HG03575 (cell line): Measurements from ENCODE around the gene ATP9A.
"Not testable (repeated sequence)": the region's sequence is repeated elsewhere in the genome, so short reads cannot be mapped to it uniquely, and the experiment has no call there.

Source experiments
- ATAC-seq: cut with Tn5 transposase; IDR thresholded peaks from one replicate; pipeline ENCODE4 v1.9.1; 2021; ENCODE audit not compliant: unreplicated experiment, insufficient number of reproducible peaks, low FRiP score; ENCODE audit errors: extremely low read depth

ATP9A gene

DNA sequence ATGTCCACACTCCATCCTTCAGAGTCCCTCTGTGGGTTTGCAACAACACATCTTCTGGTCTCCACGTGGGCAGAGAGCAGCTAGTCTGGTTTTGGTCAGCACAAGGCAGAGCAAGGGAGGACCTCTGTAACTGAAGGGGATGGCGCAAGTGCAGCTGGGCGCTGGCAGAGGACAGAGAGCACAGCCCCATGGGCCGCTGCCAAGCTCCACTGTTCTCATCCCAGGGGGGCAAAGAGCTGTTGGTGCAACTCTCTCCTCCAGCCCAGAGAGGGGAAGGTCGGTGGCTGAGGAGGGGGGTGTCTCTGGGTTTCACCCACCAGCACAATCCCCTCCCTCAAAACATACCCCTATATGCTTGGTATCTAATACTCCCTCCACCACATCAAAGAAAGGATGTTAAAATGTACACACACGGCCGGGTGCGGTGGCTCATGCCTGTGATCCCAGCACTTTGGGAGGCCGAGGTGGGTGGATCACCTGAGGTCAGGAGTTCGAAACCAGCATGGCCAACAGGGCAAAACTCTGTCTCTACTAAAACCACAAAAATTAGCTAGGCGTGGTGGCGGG lies 9.1 kb downstream of the ATP9A start:
- no peak for ATAC-seq

DNA sequence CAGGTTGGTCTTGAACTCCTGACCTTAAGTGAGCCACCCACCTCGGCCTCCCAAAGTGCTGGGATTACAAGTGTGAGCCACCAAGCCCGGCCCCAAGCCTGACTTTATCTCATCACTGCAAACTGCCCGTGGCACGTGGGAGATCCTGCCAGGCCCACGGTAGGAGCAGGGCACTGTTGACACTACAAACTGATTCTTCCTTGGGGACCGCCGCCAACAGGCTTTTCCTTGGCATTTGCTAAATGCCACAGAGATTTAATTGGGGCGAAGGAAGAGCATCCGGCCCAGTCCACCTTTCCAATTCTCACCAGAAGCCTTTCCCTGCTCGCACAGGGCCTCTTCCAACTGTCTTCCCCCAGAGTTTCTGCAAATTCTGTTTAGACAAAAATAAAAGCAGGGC lies 11.0 kb downstream of the ATP9A start:
- ATAC-seq: no peak

DNA sequence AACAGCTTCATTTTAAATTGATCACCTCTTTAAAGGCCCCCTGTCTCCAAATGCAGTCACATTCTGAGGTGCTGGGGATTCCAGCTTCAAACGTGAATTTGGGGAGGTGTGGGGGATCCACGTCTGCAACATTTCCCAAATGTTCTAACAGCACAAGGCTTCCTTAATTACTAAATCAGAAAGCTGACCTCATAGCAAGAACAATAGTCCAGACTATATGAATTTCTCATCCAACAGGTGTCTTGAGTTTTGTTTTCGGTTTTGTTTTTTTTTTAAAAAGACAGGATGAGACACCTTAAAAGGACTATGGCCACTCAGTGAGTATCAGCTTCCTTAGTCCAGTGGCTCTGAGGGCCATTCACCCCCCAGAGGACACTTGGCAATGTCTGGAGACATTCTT lies 11.5 kb downstream of the ATP9A start:
- no peak for ATAC-seq

DNA sequence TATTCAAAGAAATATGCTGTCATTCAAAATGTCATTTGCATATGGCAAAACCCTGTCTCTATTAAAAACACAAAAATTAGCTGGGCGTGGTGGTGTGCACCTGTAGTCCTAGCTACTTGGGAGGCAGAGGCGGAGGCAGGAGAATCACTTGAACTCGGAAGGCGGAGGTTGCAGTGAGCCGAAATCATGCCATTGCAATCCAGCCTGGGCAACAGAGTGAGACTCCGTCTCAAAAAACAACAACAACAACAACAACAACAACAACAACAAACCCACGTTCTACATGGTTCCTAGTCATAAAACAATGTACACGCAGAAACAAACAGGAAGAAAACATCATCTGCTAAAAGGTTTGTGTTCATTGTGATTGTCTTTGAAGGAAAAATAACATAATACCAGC lies 15.0 kb downstream of the ATP9A start:
- not testable (repeated sequence) for ATAC-seq

DNA sequence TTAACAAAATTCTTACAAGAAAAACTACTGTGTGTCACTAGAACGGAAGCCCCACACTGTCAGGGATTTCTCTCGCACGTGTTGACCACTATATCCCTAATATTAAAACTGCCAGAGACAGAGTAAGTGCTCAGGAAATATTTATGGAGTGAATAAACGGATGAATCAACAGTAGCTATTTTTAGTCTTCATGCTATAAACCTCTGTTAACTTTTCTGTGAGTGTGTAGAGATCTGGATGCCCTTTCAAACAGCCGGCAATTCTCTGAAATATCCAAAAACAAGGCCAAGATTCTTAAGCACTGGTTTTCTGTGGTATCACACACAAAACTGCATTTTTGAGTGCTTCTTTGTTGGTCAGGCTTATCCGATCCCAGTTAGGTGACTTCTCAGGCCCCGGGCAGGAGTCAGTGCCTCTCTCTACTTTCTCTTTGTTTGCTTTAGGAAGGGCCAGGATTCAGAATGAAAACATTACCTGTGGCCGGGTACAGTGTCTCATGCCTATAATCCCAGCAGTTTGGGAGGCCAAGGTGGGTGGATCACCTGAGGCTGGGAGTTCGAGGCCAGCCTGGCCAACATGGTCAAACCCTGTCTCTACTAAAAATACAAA lies 15.7 kb downstream of the ATP9A start:
- no peak for ATAC-seq

DNA sequence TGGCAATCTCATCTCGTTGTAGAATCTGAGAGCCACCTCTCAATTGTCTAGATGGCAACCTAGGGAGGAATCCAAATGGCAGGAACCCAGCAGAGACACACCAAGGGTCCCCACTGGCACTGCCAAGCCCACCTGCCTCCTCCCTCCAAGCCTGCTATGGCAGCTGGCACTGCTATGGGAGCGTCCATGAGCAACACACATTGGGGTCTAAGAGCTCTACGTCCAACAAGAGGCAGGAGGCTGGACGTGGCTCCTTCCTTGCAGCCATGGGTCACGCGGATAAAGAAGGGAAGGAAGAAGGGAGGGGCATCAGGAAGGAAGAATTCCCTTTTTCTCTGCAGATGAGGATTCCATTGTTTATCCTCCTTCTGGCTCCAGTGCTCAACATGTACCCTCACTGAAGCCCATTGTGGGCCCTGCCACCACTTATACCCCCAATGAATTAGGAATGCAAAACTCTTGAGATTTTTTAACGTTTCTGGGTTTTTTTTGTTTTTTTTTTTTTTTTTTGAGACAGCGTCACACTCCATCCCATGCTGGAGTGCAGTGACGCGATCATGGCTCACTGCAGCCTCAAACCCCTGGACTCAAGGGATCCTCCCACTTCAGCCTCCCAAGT lies 17.3 kb downstream of the ATP9A start:
- no peak for ATAC-seq

DNA sequence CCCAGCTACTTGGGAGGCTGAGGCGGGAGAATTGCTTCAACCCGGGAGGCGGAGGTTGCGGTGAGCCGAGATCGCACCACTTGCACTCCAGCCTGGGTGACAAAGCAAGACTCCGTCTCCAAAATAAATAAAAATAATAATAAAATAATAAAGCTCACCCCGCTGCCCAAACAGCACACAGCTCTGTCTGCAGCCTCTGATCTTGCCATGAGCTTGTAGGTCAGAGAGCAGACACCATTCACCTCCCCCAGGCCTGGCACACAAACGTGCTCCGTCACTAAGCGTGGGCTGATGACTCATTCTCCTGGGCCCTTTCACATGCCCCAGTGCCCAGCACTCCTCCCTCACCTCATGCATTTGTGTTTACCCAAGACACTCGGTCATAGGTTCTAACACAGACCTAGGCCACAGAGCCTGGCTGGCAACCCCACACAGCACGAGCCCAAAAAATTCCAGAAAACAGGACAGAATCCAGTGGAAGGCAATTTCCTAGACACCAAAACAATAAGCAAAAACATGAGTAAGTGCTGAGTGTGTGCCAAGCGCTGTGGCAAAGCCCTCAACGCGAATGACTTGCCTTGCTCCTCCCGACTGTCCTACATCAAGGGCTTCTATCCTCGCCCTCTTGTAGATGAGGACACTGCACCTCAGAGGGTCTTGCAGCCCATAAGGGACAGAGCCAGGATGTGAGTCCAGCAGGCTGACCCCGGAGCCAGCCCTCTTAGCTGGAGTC lies 18.0 kb downstream of the ATP9A start:
- ATAC-seq: no peak

DNA sequence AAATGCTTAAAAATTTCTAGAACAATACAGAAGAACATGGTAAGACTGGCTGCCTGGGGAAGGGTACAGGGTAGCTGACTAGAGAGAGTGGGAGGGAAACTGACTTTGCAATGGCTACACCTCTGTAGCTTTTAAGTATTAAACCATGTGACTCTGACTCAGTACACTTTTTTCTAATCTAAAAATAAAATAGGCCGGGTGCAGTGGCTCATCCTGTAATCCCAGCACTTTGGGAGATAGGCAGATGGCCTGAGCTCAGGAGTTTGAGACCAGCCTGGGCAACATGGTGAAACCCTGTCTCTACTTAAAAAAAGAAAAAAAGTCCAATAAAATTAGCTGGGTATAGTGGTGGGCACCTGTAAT lies 18.5 kb downstream of the ATP9A start:
- ATAC-seq: no peak

DNA sequence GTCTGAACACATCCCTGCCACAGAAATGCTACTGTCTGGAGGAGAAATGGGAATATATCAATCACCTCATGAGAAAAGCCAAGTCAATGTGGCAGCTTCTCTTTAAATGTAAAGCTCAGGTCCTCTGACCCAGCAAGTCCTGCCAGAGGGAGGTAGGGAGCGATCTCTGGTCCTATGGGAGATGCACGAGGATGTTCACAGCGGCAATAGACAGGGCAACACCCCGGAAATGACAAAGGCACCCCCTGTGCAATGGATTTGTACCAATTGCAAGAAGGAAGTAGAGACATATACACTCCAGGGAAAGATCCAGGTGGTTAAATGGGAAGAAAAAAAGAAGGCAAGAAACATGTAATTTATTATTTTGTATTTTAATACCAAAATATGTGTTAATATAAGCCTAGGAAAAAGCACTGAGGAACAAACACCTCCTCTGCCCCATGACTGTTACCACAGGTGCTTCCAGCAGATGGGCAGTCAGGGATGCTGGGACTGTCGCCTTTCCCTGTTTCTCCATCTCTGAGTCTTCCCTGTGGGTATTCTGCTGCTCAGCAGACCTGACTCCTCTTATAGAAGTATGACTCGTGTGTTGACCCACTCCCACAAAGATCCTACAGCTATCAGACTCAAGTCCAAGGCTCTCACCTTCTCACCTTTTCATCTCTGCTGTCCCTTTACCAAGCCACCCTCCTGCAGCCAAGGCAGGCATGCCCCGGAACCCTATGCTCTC lies 20.8 kb downstream of the ATP9A start:
- ATAC-seq: no peak

DNA sequence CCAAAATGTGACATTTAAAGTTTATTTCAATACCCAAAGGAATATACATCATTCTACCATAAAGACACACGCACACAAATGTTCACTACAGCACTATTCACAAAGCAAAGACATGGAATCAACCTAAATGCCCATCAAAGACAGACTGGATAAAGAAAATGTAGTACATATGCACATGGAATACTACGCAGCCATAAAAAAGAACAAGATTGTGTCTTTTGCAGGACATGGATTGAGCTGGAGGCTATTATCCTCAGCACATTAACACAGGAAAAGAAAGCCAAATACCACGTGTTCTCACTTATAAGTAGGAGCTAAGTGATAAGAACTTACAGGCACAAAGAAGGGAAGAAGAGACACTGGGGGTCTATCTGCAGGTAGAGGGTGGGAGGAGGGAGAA lies 22.4 kb downstream of the ATP9A start:
- no peak for ATAC-seq

DNA sequence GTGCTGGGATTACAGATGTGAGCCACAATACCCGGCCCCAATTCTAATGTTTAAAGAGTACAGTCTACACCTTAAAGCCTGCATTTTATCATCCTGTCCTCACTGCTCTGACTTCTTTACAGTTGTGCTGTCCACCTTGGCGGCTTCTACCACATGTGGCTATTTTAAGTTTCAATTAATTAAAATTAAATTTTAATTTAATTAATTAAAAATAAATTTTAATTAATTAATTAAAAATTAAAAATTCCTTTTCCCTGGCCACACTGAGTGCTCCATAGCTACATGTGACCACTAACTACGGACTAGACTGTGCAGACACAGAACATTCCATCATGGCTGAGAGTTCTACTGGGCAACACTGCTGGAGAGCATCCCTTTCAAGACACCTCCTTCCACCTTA lies 27.4 kb downstream of the ATP9A start:
- no peak for ATAC-seq

DNA sequence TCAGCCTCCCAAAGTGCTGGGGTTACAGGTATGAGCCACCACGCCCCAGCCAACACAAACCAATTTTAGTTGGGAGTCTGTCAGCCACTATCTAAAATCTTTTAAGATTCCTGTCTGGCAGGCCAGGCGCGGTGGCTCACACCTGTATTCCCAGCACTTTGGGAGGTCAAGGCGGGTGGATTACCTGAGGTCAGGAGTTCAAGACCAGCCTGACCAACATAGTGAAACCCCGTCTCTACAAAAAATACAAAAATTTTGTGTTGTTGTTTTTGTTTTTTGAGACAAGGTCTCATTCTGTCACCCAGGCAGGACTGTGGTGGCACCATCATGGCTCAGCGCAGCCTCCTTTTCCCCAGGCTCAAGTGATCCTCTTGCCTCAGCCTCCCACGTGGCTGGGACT lies 27.9 kb downstream of the ATP9A start:
- not testable (repeated sequence) for ATAC-seq

DNA sequence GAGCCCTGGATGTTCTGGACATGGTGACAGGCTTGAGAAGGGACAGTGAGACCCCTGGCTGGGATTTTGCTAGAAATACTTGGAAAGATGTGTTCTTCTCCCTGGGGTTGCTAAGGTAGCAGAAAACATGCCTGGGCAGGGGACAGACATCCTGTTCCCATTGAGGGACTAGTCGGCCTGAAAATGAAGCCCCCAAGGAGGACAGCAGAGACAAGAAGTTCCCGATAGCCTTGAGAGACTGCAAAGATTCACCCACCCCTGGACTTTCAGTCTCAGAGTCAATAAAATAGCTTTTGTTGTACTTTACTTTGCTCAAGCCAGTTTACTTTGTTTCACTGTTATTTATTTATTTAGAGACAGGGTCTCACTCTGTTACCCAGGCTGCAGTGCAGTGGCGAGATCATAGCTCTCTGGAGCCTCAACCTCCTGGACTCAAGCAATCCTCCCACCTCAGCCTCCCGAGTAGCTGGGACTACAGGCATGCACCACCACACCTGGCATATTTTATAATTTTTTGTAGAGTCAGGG lies 28.4 kb downstream of the ATP9A start:
- no peak for ATAC-seq

DNA sequence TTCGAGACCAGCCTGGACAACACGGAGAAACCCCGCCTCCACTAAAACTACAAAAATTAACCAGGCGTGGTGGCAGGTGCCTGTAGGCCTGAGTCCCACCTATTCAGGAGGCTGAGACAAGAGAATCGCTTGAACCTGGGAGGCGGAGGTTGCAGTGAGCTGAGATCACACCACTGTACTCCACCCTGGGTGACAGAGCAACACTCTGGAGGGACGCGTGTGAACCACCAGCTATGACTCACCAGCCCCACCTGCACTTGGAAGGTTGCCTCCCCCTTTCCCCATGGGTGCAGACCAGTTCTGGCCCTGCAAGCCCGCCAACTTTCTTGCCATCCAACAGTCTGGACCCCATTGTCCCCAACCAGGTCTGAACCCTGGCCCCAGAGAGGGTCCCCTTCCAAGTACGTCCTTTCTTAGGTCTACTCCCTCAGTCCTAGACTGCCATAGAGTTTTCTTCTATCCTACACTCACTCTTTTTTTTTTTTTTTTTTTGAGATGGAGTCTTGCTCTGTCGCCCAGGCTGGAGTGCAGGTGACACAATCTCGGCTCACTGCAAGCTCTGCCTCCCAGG lies 29.2 kb downstream of the ATP9A start:
- ATAC-seq: no peak

DNA sequence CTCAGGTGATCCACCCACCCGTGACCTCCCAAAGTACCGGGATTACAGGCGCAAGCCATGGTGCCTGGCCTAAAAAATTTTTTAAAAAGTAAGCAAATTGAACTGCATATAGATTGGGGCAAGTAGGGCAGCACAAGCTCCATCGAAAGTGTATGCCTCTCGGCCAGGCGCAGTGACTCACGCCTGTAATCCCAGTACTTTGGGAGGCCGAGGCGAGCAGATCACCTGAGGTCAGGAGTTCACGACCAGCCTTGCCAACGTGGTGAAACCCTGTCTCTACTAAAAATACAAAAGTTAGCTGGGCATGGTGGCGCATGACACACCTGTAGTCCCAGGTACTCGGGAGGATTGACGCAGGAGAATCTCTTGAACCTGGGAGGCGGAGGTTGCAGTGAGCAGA lies 29.9 kb downstream of the ATP9A start:
- ATAC-seq: not testable (repeated sequence)

DNA sequence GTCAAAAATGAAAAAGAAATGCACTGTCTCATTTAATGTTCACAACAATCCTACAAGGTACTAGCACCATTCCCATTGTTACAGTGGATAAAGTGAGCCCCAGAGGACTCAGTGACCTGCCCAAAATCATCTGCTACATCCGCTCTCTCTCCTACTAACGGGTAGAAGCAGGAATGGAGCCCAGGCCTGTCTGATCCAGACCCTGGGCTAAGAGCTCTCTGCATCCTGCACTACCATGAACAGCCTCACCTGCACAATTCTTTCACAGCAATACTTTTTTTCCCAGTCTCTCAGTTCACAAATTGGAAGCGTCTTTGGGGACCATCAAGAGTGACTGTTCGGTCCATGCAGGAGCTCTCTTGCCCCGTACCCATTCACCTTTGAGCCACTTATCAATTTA lies 31.2 kb downstream of the ATP9A start:
- ATAC-seq: no peak

DNA sequence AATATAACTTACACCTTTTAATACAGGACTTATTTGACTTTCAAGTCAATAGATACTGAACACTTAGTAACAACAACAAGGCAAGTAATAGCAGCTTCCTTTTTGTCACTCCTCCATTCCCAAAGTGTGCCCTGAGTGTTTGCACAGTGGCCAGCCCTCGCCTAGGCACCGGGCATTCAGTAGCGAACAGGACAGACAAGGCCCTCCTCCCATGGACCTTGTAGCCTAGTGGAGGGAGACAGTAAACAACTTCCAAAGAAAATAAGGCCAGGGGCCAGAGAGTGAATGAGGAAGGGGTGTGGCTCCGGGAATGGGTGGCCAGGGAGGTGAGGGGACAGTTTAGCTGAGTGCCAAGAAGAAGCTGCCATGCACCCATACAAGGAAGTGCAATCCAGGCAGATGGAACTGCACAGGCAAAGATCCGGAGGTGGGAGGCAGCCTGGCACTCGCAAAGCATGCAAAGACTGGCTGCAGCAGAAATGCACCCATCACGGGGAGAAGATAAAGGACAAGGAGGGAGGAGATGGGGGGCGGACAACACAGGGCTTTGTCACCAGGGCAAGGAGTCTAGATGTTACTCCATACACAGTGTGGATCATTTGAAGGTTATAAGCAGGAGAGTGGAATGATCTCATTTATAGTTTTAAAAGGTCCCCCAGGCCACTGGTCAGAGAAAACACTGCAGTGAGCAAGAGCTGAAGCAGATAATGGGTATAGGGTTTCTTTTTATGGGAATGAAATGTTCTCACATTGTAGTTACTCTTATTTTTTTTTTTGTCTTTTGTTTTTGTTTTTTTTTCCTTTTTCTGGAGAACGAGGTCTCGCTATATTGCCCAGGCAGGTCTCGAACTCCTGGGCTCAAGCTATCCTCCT lies 32.2 kb downstream of the ATP9A start:
- ATAC-seq: no peak
